Non-pigmented ciliary epithelial cell (primary cell): ENCODE measurements around the gene OR52E6.

Experiments
- DNase-seq: peaks from one replicate; pipeline ENCODE4 v3.0.0-alpha.2; 2010; ENCODE audit warnings: low read depth

The OR52E6 gene

GRCh38 chr11:5841797-5842196 is at the start of gene OR52E6:
Gene OR52E6, minus strand, starts transcription at chr11:5841897. Its CDS starts 0 bp downstream, at chr11:5841897.
- DNase-seq: no peak

- DNase-seq: no peak
Measured at GRCh38 chr11:5891216-5891800, 49.6 kb upstream of the OR52E6 start.

- DNase-seq: no peak
Measured at GRCh38 chr11:5887661-5888060, 46.0 kb upstream of the OR52E6 start.

GRCh38 chr11:5887172-5887571 is 45.5 kb upstream of the OR52E6 start:
- no peak for DNase-seq

GRCh38 chr11:5881756-5882155 is 40.1 kb upstream of the OR52E6 start:
- DNase-seq: no peak

- DNase-seq: no peak
Measured at GRCh38 chr11:5880329-5880728, 38.6 kb upstream of the OR52E6 start, which contains the start of gene OR52E4. Gene OR52E4, plus strand, starts transcription at chr11:5880629. Its CDS starts 3,664 bp downstream, at chr11:5884293.

- no peak for DNase-seq
Measured at GRCh38 chr11:5878564-5878963, 36.9 kb upstream of the OR52E6 start.

- DNase-seq: no peak
Measured at GRCh38 chr11:5865826-5866225, 24.1 kb upstream of the OR52E6 start.

- no peak for DNase-seq
Measured at GRCh38 chr11:5857590-5857989, 15.9 kb upstream of the OR52E6 start, which contains the start of gene OR52E8. Gene OR52E8, minus strand, starts transcription at chr11:5857690. Its CDS starts 0 bp downstream, at chr11:5857690.

- no peak for DNase-seq
Measured at GRCh38 chr11:5851002-5851401, 9.3 kb upstream of the OR52E6 start.

- DNase-seq: no peak
Measured at GRCh38 chr11:5847711-5848110, 6.0 kb upstream of the OR52E6 start.

- no peak for DNase-seq
Measured at GRCh38 chr11:5846701-5847100, 5.0 kb upstream of the OR52E6 start.

- no peak for DNase-seq
Measured at GRCh38 chr11:5837695-5838094, 4.0 kb downstream of the OR52E6 start.

- no peak for DNase-seq
Measured at GRCh38 chr11:5833446-5833845, 8.3 kb downstream of the OR52E6 start.

GRCh38 chr11:5831196-5831829 is 10.4 kb downstream of the OR52E6 start:
- DNase-seq: no peak

GRCh38 chr11:5818245-5818886 is 23.3 kb downstream of the OR52E6 start:
- no peak for DNase-seq

- DNase-seq: no peak
Measured at GRCh38 chr11:5815534-5815933, 26.2 kb downstream of the OR52E6 start.

GRCh38 chr11:5809905-5810795 is 31.5 kb downstream of the OR52E6 start:
- DNase-seq: no peak

GRCh38 chr11:5809122-5809519 is 32.6 kb downstream of the OR52E6 start:
- no peak for DNase-seq

GRCh38 chr11:5808500-5809121 is 33.1 kb downstream of the OR52E6 start, which contains the start of gene OR52N2:
Gene OR52N2, plus strand, starts transcription at chr11:5808924. Its CDS starts 11,412 bp downstream, at chr11:5820336.
- peak; percentile 18 for DNase-seq

GRCh38 chr11:5807580-5807979 is 34.1 kb downstream of the OR52E6 start:
- no peak for DNase-seq

- DNase-seq: no peak
Measured at GRCh38 chr11:5803982-5804381, 37.7 kb downstream of the OR52E6 start.
